WERI-Rb-1 (cell line): ENCODE measurements around the gene KCNJ4.

Experiments used
- DNase-seq: peaks from one replicate; pipeline ENCODE4 v3.0.0-alpha.2; 2020
- H3K27ac ChIP-seq: fragments of 250-450 bp; sonication (Bioruptor Pico); 2 replicates; pipeline ENCODE4 v1.5.1; 2020; ENCODE audit warnings: mild to moderate bottlenecking, moderate library complexity
- H3K27me3 ChIP-seq: fragments of 250-450 bp; sonication (Bioruptor Pico); 2 replicates; pipeline ENCODE4 v1.5.1; 2021; ENCODE audit warnings: mild to moderate bottlenecking, low read depth, moderate library complexity; ENCODE audit not compliant: insufficient read depth, severe bottlenecking
- H3K36me3 ChIP-seq: fragments of 250-450 bp; sonication (Bioruptor Pico); 2 replicates; pipeline ENCODE4 v1.5.1; 2020; ENCODE audit warnings: mild to moderate bottlenecking, moderate library complexity
- H3K4me3 ChIP-seq: 2 replicates; pipeline ENCODE4 v1.5.1; 2011; ENCODE audit warnings: low read depth, mild to moderate bottlenecking, control low read depth, low read length
- H3K9me3 ChIP-seq: fragments of 250-450 bp; sonication (Bioruptor Pico); 2 replicates; pipeline ENCODE4 v1.5.1; 2021; ENCODE audit warnings: mild to moderate bottlenecking, moderate library complexity; ENCODE audit not compliant: severe bottlenecking
- CTCF ChIP-seq: IDR thresholded peaks from 2 replicates; pipeline ENCODE4 v1.5.1; 2011; ENCODE audit warnings: low read depth, mild to moderate bottlenecking, control low read depth, inconsistent platforms, low read length

KCNJ4 gene

DNA sequence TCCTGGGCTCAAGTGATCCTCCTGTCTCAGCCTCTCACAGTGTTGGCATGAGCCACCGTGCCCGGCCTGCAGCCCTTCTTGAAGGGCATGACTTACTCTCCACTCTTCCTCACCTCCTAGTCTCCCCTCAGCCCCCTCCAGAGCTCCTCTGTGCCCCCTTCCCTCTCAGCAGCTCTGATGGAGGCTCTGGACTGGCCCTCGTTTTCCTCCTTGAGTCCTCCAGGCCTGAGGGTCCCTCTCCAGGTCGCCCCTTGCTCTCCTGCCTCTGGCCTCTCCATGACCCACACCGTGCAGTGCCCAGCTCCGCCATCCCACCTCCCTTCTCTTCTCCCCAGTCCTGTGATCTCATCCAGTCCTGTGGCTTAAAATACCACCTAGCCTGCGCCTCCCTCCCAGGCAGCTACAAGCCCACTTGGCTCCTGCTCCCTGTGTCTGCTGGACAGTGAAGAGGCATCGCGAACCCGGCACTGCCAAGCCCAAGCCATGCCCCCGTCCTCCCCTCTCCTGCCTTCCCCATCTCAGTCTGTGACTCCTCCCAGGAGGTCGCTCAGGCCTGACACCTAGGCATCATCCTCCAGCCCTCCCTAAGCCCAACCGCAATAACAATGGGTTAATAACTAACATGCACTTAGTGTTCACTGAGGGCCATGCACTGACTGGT lies 11.9 kb downstream of the KCNJ4 start:
- no peak for TF ChIP-seq CTCF
- Histone ChIP-seq H3K36me3 (no peaks in the 10 kb centered on the region), H3K9me3 (no peaks in the 10 kb centered on the region), H3K4me3 (no peak overlapping the region), H3K27me3 (no peaks in the 10 kb centered on the region), H3K27ac (no peak overlapping the region)
- no peak for DNase-seq

- TF ChIP-seq CTCF: no peak
- Histone ChIP-seq H3K27ac (no peak overlapping the region), H3K36me3 (no peaks in the 10 kb centered on the region), H3K27me3 (no peaks in the 10 kb centered on the region), H3K9me3 (no peaks in the 10 kb centered on the region), H3K4me3 (no peak overlapping the region)
- no peak for DNase-seq
These were observed 13.2 kb downstream of the KCNJ4 start for GRCh38 chr22:38441620-38442287.

DNA sequence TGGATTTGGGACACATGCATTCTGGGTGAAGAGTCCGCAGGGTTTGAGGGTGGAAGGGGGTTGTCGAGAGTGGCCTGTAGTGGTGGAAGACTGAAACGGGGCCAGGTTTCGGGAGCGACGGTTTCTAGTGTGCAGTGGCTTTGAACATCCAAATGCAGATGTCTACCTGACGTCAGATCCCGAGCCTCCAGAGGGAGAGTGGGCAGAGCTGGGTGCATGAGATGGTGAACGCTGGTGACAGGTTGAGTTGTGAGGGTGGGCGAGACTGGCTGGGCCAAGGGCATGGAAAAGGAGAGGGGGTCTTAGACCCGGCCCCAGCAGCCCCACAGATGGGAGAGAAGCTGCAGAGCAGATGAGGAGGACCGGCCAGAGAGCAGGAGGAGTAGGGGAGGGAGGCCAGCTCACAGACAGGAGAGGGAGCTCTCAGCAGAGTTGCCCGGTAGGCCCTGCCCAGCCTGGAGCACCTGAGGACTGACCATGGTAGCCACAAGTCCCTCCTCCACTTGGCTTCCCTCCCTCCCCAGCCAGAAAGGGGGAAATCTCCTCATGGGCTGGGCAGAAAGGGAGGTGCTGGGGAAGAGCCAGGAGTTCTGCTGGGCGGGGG lies 14.2 kb downstream of the KCNJ4 start:
- TF ChIP-seq CTCF: no peak
- no peak overlapping the region for H3K27ac ChIP-seq

GRCh38 chr22:38437416-38437815 lies 17.6 kb downstream of the KCNJ4 start:
- Histone ChIP-seq H3K4me3 (no peak overlapping the region), H3K9me3 (no peaks in the 10 kb centered on the region), H3K27me3 (no peaks in the 10 kb centered on the region), H3K36me3 (no peaks in the 10 kb centered on the region), H3K27ac (no peak overlapping the region)
- DNase-seq: no peak
- TF ChIP-seq CTCF: no peak

More for the DNA sequence above, 14.2 kb downstream of the KCNJ4 start:
- Histone ChIP-seq H3K36me3 (no peaks in the 10 kb centered on the region), H3K9me3 (no peaks in the 10 kb centered on the region), H3K4me3 (no peak overlapping the region), H3K27me3 (no peaks in the 10 kb centered on the region)
- DNase-seq: no peak

DNA sequence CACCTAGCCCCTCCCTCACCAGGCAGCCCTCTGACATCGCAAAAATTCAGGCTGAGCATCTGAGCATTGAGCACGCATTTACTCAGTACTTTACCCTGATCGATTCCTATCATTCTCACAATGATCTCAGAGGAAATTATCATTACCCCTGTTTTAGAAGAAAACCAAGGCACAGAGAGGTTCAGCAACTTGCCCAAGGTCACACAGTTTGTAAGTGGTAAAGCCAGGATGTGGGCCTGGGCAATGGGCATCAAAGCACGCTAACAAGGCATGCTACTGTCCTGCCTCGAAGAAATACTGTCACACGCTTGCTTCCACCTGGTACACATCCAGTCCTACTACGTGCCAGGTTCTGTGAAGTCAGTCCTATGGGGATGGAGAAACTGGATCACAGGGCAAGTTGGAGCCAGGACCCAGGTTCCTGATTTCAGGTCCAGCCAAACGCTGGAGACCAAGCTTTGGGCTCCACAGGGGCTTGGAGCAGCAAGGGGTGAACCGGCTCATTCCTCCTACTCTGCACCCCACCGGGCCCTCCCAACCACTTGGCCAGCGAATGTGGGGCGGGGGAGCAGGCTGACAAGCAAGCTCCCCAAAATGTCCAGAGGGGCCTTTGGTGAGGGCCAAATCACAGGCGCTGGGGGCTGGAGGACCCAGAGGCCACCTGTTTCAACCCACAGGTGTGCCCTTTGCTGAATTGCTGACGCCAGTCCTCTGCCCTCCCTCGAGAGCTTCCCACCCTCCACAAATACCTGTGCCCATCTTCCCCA lies 18.2 kb downstream of the KCNJ4 start:
- TF ChIP-seq CTCF: no peak

More for the DNA sequence above, 18.2 kb downstream of the KCNJ4 start:
- Histone ChIP-seq H3K9me3 (no peaks in the 10 kb centered on the region), H3K36me3 (no peaks in the 10 kb centered on the region), H3K4me3 (no peak overlapping the region), H3K27me3 (no peaks in the 10 kb centered on the region), H3K27ac (no peak overlapping the region)
- no peak for DNase-seq
